HG03066 (cell line): ENCODE data around the gene GUCY1A1.

Source experiments
- ATAC-seq: cut with Tn5 transposase; IDR thresholded peaks from one replicate; pipeline ENCODE4 v1.9.1; 2021; ENCODE audit warnings: low read depth; ENCODE audit not compliant: unreplicated experiment

Gene GUCY1A1

GRCh38 chr4:155658681-155659064 is 8.0 kb upstream of the GUCY1A1 start:
- no peak for ATAC-seq

DNA sequence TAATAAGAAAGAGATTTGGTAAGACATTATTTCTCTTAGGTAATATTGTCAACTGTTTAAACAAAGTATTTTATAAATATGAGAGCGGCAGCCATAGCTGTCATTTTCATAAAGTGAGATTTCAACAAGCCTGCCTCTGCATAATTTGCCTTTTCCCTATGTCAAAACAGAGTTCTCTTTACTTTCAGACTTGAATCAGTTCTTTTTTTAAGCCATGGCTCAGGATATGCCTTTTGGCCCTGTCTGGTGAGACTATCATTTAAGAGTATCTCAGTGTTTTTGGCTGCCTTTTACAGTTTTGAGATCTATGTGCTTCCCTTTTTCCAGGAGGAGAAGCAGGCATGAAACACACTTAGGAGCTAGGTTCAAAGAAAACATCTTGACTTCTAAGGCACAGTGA is 7.5 kb upstream of the GUCY1A1 start:
- no peak for ATAC-seq

- no peak for ATAC-seq
Measured at GRCh38 chr4:155660436-155660835, 6.2 kb upstream of the GUCY1A1 start.

- ATAC-seq: no peak
Measured at GRCh38 chr4:155665054-155665453, 1.6 kb upstream of the GUCY1A1 start.

DNA sequence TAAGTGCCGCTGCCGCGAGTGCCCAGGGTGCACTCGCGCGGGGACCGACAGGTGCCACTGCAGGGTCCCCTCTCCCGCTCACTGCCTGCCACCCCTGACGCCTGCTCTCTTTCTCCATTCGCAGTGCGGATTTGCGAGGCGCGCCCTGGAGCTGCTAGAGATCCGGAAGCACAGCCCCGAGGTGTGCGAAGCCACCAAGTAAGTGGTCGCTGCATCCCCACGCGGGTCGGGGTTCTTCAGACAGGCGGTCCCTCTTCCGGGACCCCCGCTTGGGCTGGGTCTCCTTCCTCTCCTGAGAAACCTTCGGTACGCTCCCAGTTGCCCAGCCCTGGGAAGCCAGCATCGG is 547 bp downstream of the GUCY1A1 start:
- peak; percentile 56 for ATAC-seq

DNA sequence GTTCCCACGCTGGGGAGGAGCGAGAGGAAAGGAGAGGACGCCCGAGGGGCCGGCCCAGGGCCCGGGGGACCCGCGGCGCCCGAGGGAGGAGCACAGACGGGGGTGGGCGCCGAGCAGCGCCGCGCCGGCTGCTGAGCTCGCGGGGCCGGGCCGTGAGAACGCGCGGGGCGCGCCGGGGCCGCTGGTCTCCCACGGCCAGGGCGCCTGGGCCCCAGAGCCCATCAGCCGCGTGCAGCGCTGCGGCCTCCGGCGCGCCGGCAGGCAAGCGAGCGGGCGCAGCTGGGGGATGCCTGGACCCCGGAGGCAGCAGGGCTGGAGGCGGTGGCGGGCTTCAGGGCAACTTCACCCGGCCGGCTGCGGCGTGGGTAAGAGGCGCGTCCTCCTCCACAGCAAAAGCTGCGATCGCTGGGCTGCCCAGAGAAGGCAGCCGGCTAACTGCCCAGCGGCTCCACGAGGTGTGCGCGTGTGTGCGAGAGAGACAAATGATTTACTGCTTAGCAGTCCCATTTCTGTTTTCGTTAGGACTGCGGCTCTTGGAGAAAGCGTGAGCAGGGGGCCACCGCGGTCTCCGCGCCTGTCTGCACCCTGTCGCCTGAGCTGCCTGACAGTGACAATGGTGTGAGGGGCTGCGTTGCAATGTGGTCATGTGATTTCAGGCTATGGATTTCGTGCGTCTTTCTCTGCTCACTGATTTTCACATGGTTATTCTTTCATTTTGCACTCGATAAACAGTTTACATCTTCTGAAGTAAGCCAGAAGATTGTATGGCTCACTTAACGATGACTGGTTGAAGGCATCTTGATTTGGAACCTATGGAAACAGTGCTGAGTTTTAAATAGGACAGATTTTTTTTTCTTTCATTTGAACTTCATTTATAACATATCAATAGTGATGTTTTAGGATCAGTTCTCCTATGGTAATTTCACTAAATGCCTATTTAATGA is 1.2 kb downstream of the GUCY1A1 start:
- ATAC-seq: peak; percentile 49

DNA sequence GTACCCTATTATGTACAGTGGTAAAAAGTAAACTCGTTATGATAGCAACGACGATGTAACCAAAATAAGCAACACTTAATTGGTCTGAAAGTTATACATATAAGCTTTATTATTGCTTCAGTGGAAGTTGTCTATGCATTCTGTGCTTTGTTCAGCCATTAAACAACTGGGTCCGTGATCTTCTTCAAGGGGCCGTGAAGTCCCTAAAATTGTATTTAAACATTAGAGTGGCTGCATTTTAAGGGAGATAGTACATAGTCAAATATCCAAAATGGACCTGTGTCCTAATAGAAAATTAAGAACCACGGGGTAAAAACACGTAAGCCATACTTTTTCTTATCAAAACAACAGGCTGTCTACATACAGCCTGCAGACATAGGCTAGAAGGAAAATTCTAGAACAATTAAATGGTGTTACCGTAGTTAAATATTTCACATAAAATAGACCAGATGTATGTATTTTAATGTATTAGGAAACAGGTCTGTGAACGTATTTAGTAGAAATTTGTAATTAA is 2.1 kb downstream of the GUCY1A1 start:
- ATAC-seq: no peak

DNA sequence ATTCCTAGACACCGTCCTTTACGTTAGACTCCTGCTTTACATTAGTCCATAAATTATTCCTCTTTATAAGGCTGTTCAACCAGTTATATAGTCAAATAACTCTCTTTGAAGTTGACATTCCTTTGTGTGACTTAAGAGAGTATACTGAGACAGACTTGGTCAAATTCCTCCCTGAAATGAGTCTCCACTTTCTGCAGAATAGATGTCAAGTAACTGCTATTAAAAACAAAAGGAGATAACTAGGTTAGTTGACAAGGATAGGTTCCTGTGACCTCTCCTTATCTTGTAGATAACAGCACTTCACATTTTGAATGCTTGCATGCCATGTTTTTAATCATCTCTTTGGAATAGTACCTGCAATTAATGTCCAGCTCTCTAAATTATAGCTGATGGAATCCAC is 5.7 kb downstream of the GUCY1A1 start:
- ATAC-seq: no peak

- ATAC-seq: no peak
Measured at GRCh38 chr4:155673453-155673979, 6.9 kb downstream of the GUCY1A1 start.

GRCh38 chr4:155674669-155675071 is 8.0 kb downstream of the GUCY1A1 start:
- no peak for ATAC-seq

DNA sequence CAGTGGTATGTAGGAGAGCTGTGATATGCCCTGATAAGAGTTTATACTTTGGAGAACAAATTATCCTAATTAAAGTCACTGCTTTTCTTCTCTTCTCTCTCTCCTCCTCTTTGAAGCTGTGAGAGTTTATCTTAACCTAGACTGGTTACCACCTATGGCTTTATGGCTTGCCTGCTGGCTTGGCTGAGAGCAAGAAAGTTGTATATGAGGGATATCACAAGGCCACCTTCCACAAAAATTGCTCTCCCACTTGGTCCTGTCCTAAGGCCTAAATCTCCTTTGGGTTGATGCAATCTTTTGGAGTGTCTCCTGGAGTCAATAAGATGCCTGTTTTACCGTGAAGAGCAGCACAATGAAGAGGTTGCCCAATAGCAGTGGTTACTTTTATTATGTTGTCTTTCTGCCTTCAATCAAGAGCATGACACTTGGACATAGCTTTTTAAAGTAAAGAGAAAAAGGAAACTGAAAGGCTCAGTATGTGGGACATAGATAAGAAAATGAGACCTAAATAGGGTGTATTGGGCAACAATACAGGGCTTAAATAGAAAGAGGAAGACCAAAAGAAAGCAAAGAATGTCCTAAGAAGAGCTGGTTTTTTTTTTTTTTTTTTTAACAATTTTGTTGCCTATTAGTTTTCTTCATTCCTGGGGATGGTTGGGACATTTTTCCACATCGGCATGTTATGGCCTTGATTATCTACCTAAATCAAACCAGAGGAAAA is 9.2 kb downstream of the GUCY1A1 start:
- peak; percentile 84 for ATAC-seq

GRCh38 chr4:155676430-155676825 is 9.8 kb downstream of the GUCY1A1 start:
- no peak for ATAC-seq

- no peak for ATAC-seq
Measured at GRCh38 chr4:155678011-155678410, 11.4 kb downstream of the GUCY1A1 start.

GRCh38 chr4:155679343-155679742 is 12.7 kb downstream of the GUCY1A1 start:
- no peak for ATAC-seq

DNA sequence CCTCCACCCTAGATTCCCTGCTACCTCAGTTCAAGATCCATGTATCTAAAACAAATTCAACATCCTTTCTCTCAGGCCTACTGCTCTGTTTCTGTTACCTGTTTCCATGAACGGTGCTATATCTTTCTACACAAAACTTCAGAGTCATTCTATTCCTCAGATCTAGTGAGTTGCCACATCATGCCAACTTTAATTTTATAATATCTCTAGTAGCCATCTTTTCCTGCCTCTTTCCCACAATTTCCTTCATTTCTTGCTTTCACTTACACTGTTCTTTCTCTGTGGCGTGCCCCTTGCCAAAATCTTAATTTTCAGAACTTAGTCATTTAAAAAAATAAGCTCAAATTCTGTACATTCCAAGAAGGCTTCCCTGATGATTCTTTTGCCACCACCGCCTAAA is 15.2 kb downstream of the GUCY1A1 start:
- no peak for ATAC-seq

DNA sequence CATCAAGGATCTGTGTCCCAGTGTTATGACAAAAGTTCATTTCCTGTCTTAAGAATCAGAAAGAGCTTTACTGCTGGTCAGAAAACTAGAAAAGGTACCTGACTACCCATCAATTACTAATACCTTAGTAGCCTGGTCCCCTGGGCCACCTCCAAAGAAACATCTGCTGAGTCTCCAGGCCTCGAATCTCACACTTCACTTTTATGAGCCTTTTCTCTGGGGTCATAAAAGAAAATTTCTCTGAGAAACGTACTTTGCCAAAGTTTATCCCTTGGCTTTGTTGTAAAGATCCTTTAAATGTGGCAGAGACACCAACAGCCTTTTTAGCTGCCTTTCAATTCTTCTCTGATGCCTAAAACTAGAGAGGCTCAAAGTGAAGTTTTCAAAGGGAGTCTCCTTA is 17.8 kb downstream of the GUCY1A1 start:
- ATAC-seq: no peak

- peak; percentile 56 for ATAC-seq
Measured at GRCh38 chr4:155684892-155685541, 18.4 kb downstream of the GUCY1A1 start.

DNA sequence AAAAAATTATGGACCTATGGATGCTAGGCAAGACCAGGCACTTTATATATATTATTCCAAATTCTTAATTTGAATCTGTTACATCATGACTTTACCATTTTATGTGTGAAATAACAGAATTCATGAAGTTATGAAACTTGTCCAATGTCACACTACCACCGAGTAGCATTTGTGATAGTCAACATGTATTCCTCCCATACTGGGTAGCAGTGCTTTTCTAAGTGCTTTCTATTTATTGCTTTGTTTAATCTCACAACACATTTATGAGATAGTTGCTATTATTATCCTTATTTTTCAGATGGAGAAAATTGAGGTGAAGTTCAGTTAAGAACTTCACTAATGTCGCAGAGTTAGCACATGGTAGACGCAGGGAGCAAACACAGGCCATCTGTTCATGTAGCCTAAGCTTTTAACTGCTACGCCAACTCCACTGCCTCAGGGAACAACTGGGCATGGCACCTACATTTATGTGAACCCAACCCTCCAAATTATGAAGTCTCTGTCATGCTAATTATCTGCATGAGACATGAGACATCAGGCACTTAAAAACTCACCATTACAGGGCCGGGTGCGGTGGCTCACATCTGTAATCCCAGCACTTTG is 20.8 kb downstream of the GUCY1A1 start:
- ATAC-seq: no peak

- no peak for ATAC-seq
Measured at GRCh38 chr4:155688211-155688610, 21.6 kb downstream of the GUCY1A1 start.

GRCh38 chr4:155688860-155689259 is 22.2 kb downstream of the GUCY1A1 start:
- no peak for ATAC-seq
